Natural killer cell (primary cell): ENCODE results near the gene C1QTNF9. TPM values are rescaled to one million over a fixed set of nuclear protein-coding genes. Genes with fewer than 3 reads are reported as not detected.

Experiments used
- ATAC-seq, 3 donors: fragments of 150-1000 bp in 2 of 3; fragments of 200-7000 bp in 1 of 3; cut with Tn5 transposase; 1 replicate in 1 of 3; 2 replicates in 2 of 3; pipeline ENCODE4 v1.10.0; 2021; ENCODE audit warnings: mild to moderate bottlenecking in 2 of 3, moderate library complexity in 2 of 3
- DNase-seq, 2 donors: peaks; one replicate each; pipeline versions ENCODE4 v3.0.0 to v3.0.0-alpha.2; 2013 to 2021; ENCODE audit warnings: mixed read lengths in 1 of 2
- H3K27ac ChIP-seq: one replicate; pipeline ENCODE4 v1.5.1; 2013; ENCODE audit warnings: mild to moderate bottlenecking, low read length
- H3K27me3 ChIP-seq: one replicate; pipeline ENCODE4 v1.6.1; 2013; ENCODE audit warnings: low read length; ENCODE audit not compliant: control insufficient read depth, insufficient read depth
- H3K36me3 ChIP-seq: one replicate; pipeline ENCODE4 v1.6.1; 2013; ENCODE audit warnings: low read length; ENCODE audit not compliant: control insufficient read depth, insufficient read depth
- H3K4me1 ChIP-seq: one replicate; pipeline ENCODE4 v1.6.1; 2013; ENCODE audit warnings: low read length; ENCODE audit not compliant: control insufficient read depth, insufficient read depth
- H3K4me3 ChIP-seq: one replicate; pipeline ENCODE4 v1.5.1; 2013; ENCODE audit warnings: low read length
- H3K9me3 ChIP-seq: one replicate; pipeline ENCODE4 v1.6.1; 2013; ENCODE audit warnings: low read length; ENCODE audit not compliant: control insufficient read depth, insufficient read depth
- H3K27ac Mint-ChIP-seq, 2 donors: one replicate each; pipeline ENCODE4 v1.8.0; 2022; ENCODE audit warnings: mild to moderate bottlenecking in 2 of 2, mixed read lengths in 2 of 2, moderate library complexity in 1 of 2
- H3K27me3 Mint-ChIP-seq, 2 donors: one replicate each; pipeline ENCODE4 v1.8.0; 2022; ENCODE audit warnings: low read depth in 2 of 2, mixed read lengths in 2 of 2
- H3K36me3 Mint-ChIP-seq: one replicate; pipeline ENCODE4 v1.8.0; 2022; ENCODE audit warnings: mixed read lengths
- H3K4me1 Mint-ChIP-seq, 2 donors: one replicate each; pipeline ENCODE4 v1.8.0; 2022; ENCODE audit warnings: mixed read lengths in 2 of 2
- H3K4me3 Mint-ChIP-seq: one replicate; pipeline ENCODE4 v1.8.0; 2022; ENCODE audit warnings: mild to moderate bottlenecking, moderate library complexity, mixed read lengths
- H3K9me3 Mint-ChIP-seq, 2 donors: one replicate each; pipeline ENCODE4 v1.8.0; 2022; ENCODE audit warnings: mixed read lengths in 2 of 2
- WGBS: methylation state at CpG from one replicate; pipeline ENCODE4 v1.1.7; 2013; ENCODE audit warnings: missing lambda C conversion rate; ENCODE audit not compliant: insufficient coverage; 5-methylcytosine and 5-hydroxymethylcytosine counted together
- intact Hi-C: fragments of 100-400 bp; cut with micrococcal nuclease; formaldehyde crosslinking; loops from one replicate; pipeline ENCODE4 v1.14.2; 2022
- total RNA-seq, 4 donors: library from RNA; stranded (reverse); fragments of 120-200 nt in 1 of 4; gene quantifications; one replicate each; pipeline versions ENCODE4 v1.2.3 to v1.2.4, GENCODE V29; 2013 to 2022
- TF ChIP-seq, protein P1 (sequence below): fragments of 200-600 bp; IDR thresholded peaks from one replicate; pipeline ENCODE4 v1.8.0; 2022; ENCODE audit warnings: antibody characterized with exemption

Gene C1QTNF9
- total RNA-seq, 3 donors from 2014 or later (not counting 1 experiment from before 2014, with no cell fraction given) = 0.25 TPM; not detected in 2

DNA sequence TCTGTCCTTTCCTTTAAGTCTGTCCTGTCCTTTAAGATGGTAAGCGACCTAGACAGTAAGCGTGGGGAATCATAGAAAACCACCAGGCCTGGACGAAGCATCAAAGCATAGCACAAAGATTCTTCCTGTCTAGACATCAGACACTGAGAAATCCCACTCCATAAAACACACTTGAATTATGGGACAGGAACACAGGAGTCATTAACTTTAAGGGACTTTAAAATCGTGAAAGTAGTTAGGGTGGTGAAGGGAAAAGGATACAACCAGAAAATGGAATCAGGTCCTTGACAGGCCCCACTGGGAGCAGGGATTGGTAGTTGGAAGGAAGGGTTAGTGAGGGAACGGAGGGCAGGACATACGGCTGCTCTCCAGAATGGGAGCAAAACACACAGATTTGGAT, 31.6 kb upstream of the C1QTNF9 start:
- Mint-ChIP-seq H3K27me3 (no peaks in the 10 kb centered on the region), H3K4me3 (no peak overlapping the region), H3K4me1 (peaks cover 90 to 93% of the 10 kb centered on the region in 2 donors), H3K27ac (peak overlapping the region; percentile 95 to 98), H3K9me3 (no peaks in the 10 kb centered on the region), H3K36me3 (no peaks in the 10 kb centered on the region)
- peaks cover 77% of the 10 kb centered on the region for H3K4me1 ChIP-seq
- intact Hi-C loops = no loop called here
- no peaks in the 10 kb centered on the region for H3K9me3 ChIP-seq
- H3K27ac ChIP-seq = peak overlapping the region; percentile 37
- no peaks in the 10 kb centered on the region for H3K27me3 ChIP-seq
- TF ChIP-seq, protein P1, sequence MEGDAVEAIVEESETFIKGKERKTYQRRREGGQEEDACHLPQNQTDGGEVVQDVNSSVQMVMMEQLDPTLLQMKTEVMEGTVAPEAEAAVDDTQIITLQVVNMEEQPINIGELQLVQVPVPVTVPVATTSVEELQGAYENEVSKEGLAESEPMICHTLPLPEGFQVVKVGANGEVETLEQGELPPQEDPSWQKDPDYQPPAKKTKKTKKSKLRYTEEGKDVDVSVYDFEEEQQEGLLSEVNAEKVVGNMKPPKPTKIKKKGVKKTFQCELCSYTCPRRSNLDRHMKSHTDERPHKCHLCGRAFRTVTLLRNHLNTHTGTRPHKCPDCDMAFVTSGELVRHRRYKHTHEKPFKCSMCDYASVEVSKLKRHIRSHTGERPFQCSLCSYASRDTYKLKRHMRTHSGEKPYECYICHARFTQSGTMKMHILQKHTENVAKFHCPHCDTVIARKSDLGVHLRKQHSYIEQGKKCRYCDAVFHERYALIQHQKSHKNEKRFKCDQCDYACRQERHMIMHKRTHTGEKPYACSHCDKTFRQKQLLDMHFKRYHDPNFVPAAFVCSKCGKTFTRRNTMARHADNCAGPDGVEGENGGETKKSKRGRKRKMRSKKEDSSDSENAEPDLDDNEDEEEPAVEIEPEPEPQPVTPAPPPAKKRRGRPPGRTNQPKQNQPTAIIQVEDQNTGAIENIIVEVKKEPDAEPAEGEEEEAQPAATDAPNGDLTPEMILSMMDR = no peak
- no peak overlapping the region for H3K4me3 ChIP-seq
- no peak for ATAC-seq
- 82% methylated on average over 6 of the region's 6 CpGs for WGBS
- H3K36me3 ChIP-seq = peaks cover 19% of the 10 kb centered on the region
- DNase-seq = no peak

DNA sequence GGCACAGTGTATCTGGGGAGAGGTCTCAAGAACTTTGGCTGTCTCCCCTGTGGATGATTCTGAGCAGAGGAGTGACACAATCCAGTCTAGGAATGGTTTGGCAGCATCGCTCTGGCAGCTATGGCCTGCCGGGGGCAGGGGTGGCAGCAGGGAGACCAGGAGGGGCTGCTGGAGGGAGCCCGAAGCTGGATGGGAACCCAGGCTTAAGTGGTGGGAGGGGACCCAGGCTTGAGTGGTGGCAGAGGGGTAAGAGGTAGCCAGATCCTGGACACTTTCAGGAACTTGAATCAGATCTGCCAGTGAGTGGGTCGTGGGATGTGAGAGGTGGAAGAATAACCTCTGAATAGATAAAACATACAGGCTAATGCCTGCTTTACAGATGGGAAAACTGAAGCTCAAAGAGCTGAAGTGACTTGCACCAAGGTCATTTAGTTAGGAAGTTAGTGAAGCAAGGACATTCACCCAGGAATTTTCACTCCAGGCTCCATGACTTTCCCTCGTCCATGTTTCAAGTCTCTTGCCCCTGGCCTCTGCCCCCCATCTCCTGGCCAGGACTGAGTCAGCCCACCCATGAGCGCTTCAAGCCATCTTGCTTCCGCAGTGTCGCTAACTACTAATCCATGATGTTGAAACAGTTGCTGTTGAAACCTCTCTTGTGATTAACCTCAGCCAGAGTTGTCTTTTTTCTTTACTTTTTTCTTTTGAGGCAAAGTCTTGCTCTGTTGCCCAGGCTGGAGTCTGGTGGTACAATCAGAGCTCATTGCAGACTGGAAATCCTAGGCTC, 29.9 kb upstream of the C1QTNF9 start:
- H3K4me3 ChIP-seq = no peak overlapping the region
- no peak for ATAC-seq
- no peak for DNase-seq

DNA sequence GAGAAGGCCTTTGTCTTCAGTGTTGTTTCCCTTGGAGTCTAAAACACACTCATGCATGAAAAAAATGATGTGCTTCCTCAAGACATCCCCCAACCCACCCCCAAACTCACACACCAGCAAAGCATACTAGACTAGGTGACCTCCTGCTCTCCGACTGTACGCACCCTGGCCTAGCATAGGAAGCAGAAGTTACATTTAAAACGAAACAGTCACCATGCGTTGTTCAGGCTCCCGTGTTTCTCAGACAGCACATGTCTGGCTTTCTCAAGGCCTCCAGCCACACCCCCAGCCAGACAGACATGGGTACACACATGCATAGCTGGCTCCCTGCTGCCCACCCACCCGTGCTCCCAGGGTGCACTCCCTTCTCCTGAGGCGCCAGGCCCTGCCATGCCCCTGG, 28.7 kb upstream of the C1QTNF9 start:
- intact Hi-C loops = no loop called here
- Mint-ChIP-seq H3K4me1 (peaks cover 75 to 79% of the 10 kb centered on the region in 2 donors), H3K4me3 (no peak overlapping the region), H3K27ac (peak overlapping the region; percentile 95 to 98), H3K36me3 (no peaks in the 10 kb centered on the region), H3K9me3 (no peaks in the 10 kb centered on the region), H3K27me3 (no peaks in the 10 kb centered on the region)
- no peak overlapping the region for H3K27ac ChIP-seq
- H3K9me3 ChIP-seq = no peaks in the 10 kb centered on the region
- H3K27me3 ChIP-seq = no peaks in the 10 kb centered on the region
- WGBS = 83% methylated on average over 7 of the region's 7 CpGs
- no peak for DNase-seq
- peaks cover 51% of the 10 kb centered on the region for H3K4me1 ChIP-seq
- no peak overlapping the region for H3K4me3 ChIP-seq
- ATAC-seq = no peak
- TF ChIP-seq, protein P1 = no peak
- peaks cover 42% of the 10 kb centered on the region for H3K36me3 ChIP-seq

More for the DNA sequence above, 29.9 kb upstream of the C1QTNF9 start:
- Histone ChIP-seq H3K9me3 (no peaks in the 10 kb centered on the region), H3K4me1 (peaks cover 63% of the 10 kb centered on the region), H3K27me3 (no peaks in the 10 kb centered on the region), H3K36me3 (peaks cover 34% of the 10 kb centered on the region), H3K27ac (no peak overlapping the region)
- Mint-ChIP-seq H3K36me3 (no peaks in the 10 kb centered on the region), H3K4me3 (peak overlapping the region; percentile 52), H3K27ac (peak overlapping the region; percentile 95 to 98), H3K27me3 (no peaks in the 10 kb centered on the region), H3K9me3 (no peaks in the 10 kb centered on the region), H3K4me1 (peaks cover 86 to 87% of the 10 kb centered on the region in 2 donors)
- TF ChIP-seq, protein P1 = no peak
- 90% methylated on average over 8 of the region's 8 CpGs for WGBS
- intact Hi-C loops = no loop called here
